DND-41 (cell line): ENCODE results near the gene SMIM43.

Experiments used
- ATAC-seq: fragments of 200-7000 bp; cut with Tn5 transposase; 3 replicates; pipeline ENCODE4 v1.9.1; 2021; ENCODE audit warnings: low read depth; ENCODE audit not compliant: insufficient read depth
- DNase-seq: peaks from one replicate; pipeline ENCODE4 v3.0.0-alpha.2; 2020
- H2AFZ ChIP-seq: 2 replicates; pipeline ENCODE4 v1.6.0; 2012; ENCODE audit warnings: low read depth, low read length
- H3K27ac ChIP-seq: 2 replicates; pipeline ENCODE4 v1.5.1; 2012; ENCODE audit warnings: low read length, inconsistent platforms
- H3K27me3 ChIP-seq: fragments of 200-600 bp; sonication (generic); 2 replicates; pipeline ENCODE4 v1.6.0; 2012; ENCODE audit warnings: low read length, mild to moderate bottlenecking, inconsistent platforms; ENCODE audit not compliant: insufficient read depth, poor library complexity
- H3K36me3 ChIP-seq: 2 replicates; pipeline ENCODE4 v1.5.1; 2012; ENCODE audit warnings: low read length, inconsistent platforms; ENCODE audit not compliant: insufficient read depth
- H3K4me1 ChIP-seq: 2 replicates; pipeline ENCODE4 v1.5.1; 2012; ENCODE audit warnings: mild to moderate bottlenecking, low read length; ENCODE audit not compliant: insufficient read depth
- H3K4me2 ChIP-seq: 2 replicates; pipeline ENCODE4 v1.6.0; 2012; ENCODE audit warnings: mild to moderate bottlenecking, moderate library complexity, low read length, inconsistent platforms; ENCODE audit not compliant: insufficient read depth
- H3K4me3 ChIP-seq, 2 experiments: fragments of 200-600 bp in 1 of 2; shearing (Covaris generic) in 1 of 2; 2 replicates each; pipeline ENCODE4 v1.5.1; 2012 to 2016; ENCODE audit warnings: inconsistent platforms in 2 of 2, low read length in 2 of 2, mild to moderate bottlenecking in 2 of 2, low read depth in 1 of 2, moderate library complexity in 1 of 2
- H3K79me2 ChIP-seq: 2 replicates; pipeline ENCODE4 v1.6.0; 2012; ENCODE audit warnings: low read length, inconsistent platforms; ENCODE audit not compliant: insufficient read depth
- H3K9ac ChIP-seq: 2 replicates; pipeline ENCODE4 v1.6.0; 2012; ENCODE audit warnings: low read depth, mild to moderate bottlenecking, inconsistent platforms, low read length, moderate library complexity
- H3K9me3 ChIP-seq: 2 replicates; pipeline ENCODE4 v1.5.1; 2012; ENCODE audit warnings: low read length, moderate library complexity, mild to moderate bottlenecking, inconsistent platforms; ENCODE audit not compliant: insufficient read depth, severe bottlenecking
- H4K20me1 ChIP-seq: 2 replicates; pipeline ENCODE4 v1.6.0; 2012; ENCODE audit warnings: low read length; ENCODE audit not compliant: insufficient read depth
- CTCF ChIP-seq: IDR thresholded peaks from 2 replicates; pipeline ENCODE4 v1.5.1; 2012; ENCODE audit warnings: borderline replicate concordance, low read length, moderate library complexity, mild to moderate bottlenecking; ENCODE audit not compliant: poor library complexity, severe bottlenecking; ENCODE audit errors: extremely low read depth
- EZH2 ChIP-seq: IDR thresholded peaks from 3 replicates; pipeline ENCODE4 v1.6.1; 2012; ENCODE audit warnings: borderline replicate concordance, low read depth, mild to moderate bottlenecking, moderate library complexity, low read length, inconsistent platforms; ENCODE audit not compliant: severe bottlenecking

The SMIM43 gene

GRCh38 chr4:121784975-121785374, 20.0 kb upstream of the SMIM43 start:
- Histone ChIP-seq H3K4me1 (no peaks in the 10 kb centered on the region), H3K4me2 (no peak overlapping the region), H4K20me1 (no peaks in the 10 kb centered on the region), H3K36me3 (no peaks in the 10 kb centered on the region), H2AFZ (no peak overlapping the region), H3K9me3 (no peaks in the 10 kb centered on the region), H3K4me3 (no peak overlapping the region), H3K27me3 (no peaks in the 10 kb centered on the region), H3K9ac (no peak overlapping the region), H3K79me2 (no peaks in the 10 kb centered on the region), H3K27ac (no peak overlapping the region)
- no peak for DNase-seq
- TF ChIP-seq CTCF: no peak
- TF ChIP-seq EZH2: no peak
- no peak for ATAC-seq

- no peaks in the 10 kb centered on the region for H4K20me1 ChIP-seq
- no peak for ATAC-seq
- TF ChIP-seq EZH2 (no peak), CTCF (no peak)
- H3K27ac ChIP-seq: no peak overlapping the region
- H3K79me2 ChIP-seq: no peaks in the 10 kb centered on the region
- no peak overlapping the region for H3K4me3 ChIP-seq
- H3K4me2 ChIP-seq: no peak overlapping the region
- H3K27me3 ChIP-seq: no peaks in the 10 kb centered on the region
- H3K4me1 ChIP-seq: no peaks in the 10 kb centered on the region
- H3K36me3 ChIP-seq: no peaks in the 10 kb centered on the region
- H3K9me3 ChIP-seq: no peaks in the 10 kb centered on the region
- DNase-seq: no peak
- H2AFZ ChIP-seq: no peak overlapping the region
- no peak overlapping the region for H3K9ac ChIP-seq
Measured at GRCh38 chr4:121784401-121784800, 19.4 kb upstream of the SMIM43 start.

- no peaks in the 10 kb centered on the region for H3K4me1 ChIP-seq
- no peaks in the 10 kb centered on the region for H3K27me3 ChIP-seq
- TF ChIP-seq CTCF (no peak), EZH2 (no peak)
- no peaks in the 10 kb centered on the region for H4K20me1 ChIP-seq
- H3K4me3 ChIP-seq: no peak overlapping the region
- H3K9me3 ChIP-seq: no peaks in the 10 kb centered on the region
- ATAC-seq (no peak), DNase-seq (no peak)
- no peak overlapping the region for H3K4me2 ChIP-seq
- no peak overlapping the region for H3K9ac ChIP-seq
- no peaks in the 10 kb centered on the region for H3K79me2 ChIP-seq
- no peak overlapping the region for H2AFZ ChIP-seq
- no peak overlapping the region for H3K27ac ChIP-seq
- H3K36me3 ChIP-seq: no peaks in the 10 kb centered on the region
Measured at GRCh38 chr4:121783210-121783609, 18.2 kb upstream of the SMIM43 start.
